Adrenal gland (tissue), 5 donors: ENCODE measurements around the gene KCNMB3.

Experiments used
- POLR2A ChIP-seq, 2 donors: fragments of 450-650 bp; IDR thresholded peaks; one replicate each; pipeline ENCODE4 v1.6.1; 2017; ENCODE audit warnings: antibody characterized with exemption in 2 of 2, mild to moderate bottlenecking in 2 of 2, moderate library complexity in 1 of 2
- TF ChIP-seq, protein P1 (sequence below), 6 experiments: fragments of 450-650 bp in 4 of 6; fragments of 200-600 bp in 2 of 6; sonication (generic) in 1 of 6; IDR thresholded peaks; 1 replicate in 5 of 6; 2 replicates in 1 of 6; pipeline versions ENCODE4 v1.5.1 to v1.8.0; 2016 to 2021; ENCODE audit warnings: antibody characterized with exemption in 6 of 6, mild to moderate bottlenecking in 2 of 6, moderate library complexity in 1 of 6
- donor health status: DM: no; HTN: no; CAD: no.

DNA sequence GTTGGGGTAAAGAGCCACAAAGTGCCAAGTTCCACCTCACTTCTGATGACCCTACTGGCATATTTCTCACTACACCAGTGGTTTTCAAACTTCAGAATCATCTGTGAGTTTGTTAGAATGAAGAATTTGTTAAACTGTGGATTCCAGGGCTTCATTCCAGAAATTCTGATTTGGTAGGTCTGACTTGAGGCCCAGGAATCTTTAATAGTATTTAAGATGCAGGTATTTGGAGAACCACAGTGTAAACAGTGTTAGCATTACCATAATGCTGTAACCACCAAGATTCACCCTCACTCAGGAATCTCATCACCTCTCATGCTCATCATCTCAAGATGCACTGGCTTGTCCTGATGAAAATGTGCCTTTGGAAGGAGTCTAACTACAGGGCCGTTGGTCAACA is 6.0 kb downstream of the KCNMB3 start:
- TF ChIP-seq, protein P1, sequence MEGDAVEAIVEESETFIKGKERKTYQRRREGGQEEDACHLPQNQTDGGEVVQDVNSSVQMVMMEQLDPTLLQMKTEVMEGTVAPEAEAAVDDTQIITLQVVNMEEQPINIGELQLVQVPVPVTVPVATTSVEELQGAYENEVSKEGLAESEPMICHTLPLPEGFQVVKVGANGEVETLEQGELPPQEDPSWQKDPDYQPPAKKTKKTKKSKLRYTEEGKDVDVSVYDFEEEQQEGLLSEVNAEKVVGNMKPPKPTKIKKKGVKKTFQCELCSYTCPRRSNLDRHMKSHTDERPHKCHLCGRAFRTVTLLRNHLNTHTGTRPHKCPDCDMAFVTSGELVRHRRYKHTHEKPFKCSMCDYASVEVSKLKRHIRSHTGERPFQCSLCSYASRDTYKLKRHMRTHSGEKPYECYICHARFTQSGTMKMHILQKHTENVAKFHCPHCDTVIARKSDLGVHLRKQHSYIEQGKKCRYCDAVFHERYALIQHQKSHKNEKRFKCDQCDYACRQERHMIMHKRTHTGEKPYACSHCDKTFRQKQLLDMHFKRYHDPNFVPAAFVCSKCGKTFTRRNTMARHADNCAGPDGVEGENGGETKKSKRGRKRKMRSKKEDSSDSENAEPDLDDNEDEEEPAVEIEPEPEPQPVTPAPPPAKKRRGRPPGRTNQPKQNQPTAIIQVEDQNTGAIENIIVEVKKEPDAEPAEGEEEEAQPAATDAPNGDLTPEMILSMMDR (IDR thresholded peaks at IDR 0.05), result no peak
- TF ChIP-seq POLR2A (IDR thresholded peaks at IDR 0.05), result no peak
